Astrocyte of the spinal cord (primary cell): Measurements from ENCODE around the gene ADAR.

Experiments
- DNase-seq: peaks from one replicate; pipeline ENCODE4 v3.0.0; 2011; ENCODE audit warnings: low read depth, low spot score
- H3K4me3 ChIP-seq: 2 replicates; pipeline ENCODE4 v1.5.1; 2011; ENCODE audit warnings: low read depth, mild to moderate bottlenecking, low read length, moderate library complexity
- in situ Hi-C: cut with HindIII; loops from 2 replicates; pipeline ENCODE4 v1.10.0; 2017; ENCODE audit warnings: low sequenced_read_pairs
- TF ChIP-seq, protein P1 (sequence below): IDR thresholded peaks from 2 replicates; pipeline ENCODE4 v1.5.1; 2012; ENCODE audit warnings: low read depth, mild to moderate bottlenecking, low read length, inconsistent platforms

The ADAR gene

DNA sequence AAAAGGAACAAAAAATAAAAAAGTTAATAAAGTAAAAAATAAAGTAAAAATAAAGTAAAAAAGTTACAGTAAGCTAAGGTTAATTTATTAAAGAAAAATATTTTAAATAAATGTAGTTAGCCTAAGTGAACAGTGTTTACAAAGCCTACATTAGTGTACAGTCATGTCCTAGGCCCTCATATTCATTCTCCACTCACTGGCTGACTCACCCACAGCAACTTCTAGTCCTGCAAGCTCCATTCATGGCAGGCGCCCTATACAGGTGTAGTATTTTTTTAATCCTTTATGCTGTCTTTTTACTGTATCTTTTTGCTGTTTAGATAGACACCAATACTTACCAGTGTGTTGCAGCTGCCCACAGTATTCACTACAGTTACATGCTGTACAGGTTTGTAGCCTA is 12.4 kb downstream of the ADAR start:
- TF ChIP-seq, protein P1, sequence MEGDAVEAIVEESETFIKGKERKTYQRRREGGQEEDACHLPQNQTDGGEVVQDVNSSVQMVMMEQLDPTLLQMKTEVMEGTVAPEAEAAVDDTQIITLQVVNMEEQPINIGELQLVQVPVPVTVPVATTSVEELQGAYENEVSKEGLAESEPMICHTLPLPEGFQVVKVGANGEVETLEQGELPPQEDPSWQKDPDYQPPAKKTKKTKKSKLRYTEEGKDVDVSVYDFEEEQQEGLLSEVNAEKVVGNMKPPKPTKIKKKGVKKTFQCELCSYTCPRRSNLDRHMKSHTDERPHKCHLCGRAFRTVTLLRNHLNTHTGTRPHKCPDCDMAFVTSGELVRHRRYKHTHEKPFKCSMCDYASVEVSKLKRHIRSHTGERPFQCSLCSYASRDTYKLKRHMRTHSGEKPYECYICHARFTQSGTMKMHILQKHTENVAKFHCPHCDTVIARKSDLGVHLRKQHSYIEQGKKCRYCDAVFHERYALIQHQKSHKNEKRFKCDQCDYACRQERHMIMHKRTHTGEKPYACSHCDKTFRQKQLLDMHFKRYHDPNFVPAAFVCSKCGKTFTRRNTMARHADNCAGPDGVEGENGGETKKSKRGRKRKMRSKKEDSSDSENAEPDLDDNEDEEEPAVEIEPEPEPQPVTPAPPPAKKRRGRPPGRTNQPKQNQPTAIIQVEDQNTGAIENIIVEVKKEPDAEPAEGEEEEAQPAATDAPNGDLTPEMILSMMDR = no peak
- in situ Hi-C loops = no loop called here
- H3K4me3 ChIP-seq = no peak overlapping the region
- DNase-seq = peak; percentile 39

DNA sequence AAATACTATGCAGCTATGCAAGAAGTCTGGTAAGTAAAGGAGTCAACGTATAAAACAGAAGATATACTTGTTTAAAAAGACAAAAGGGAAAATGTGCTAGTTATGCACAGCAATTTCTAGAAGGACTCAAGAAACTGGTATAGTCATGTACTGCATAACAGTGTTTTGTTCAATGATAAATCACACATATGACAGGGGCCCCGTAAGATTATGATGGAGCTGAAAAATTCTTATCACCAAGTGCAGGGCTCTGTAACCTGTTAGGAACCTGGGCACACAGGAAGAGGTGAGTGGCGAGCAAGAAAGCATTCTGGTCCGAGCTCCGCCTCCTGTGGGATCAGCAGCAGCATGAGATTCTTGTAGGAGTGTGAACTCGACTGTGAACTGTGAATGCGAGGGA is 13.2 kb downstream of the ADAR start:
- TF ChIP-seq, protein P1 = no peak
- DNase-seq = no peak
- no peak overlapping the region for H3K4me3 ChIP-seq
- in situ Hi-C loops = no loop called here

DNA sequence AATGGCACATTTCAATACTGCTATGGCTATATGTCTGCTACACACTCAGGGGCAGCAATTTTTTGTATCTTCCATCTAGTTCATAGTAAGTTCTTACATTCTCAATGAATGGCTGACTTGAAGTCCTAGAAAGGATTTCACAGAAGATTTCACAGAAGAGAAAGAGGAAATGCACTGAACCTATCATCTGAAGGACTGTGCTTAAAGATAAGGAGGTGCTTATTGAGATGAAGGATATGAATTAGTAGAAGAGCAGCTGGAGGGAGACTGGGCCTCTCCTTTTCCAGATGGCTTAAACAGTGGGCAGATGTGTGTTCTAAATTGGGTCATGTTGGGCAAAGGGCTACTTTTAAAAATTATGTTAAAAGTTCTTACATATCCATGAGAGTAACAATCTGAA is 14.6 kb downstream of the ADAR start:
- TF ChIP-seq, protein P1 = no peak
- H3K4me3 ChIP-seq = no peak overlapping the region
- in situ Hi-C loops = no loop called here
- DNase-seq = no peak

DNA sequence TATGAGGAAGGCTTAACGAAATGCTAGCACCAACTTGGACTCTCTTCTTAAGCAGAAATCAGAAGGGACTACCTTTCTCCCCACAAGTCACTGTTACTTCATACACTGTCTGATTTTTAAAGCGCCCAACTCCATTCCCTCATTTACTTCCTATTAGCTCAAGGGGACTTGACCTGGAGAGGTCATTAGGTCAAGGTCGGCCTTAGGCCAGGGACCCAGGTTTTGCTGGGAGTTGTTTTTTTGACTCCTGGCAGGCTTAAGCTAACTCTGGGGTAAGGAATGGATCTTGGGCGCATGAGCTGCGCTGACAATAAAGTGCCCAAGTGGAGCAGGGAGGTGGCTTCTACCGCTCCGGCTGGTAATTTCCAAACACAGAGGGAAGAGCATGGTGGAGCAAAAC is 16.8 kb downstream of the ADAR start:
- in situ Hi-C loops = no loop called here
- no peak overlapping the region for H3K4me3 ChIP-seq
- TF ChIP-seq, protein P1 = no peak
- no peak for DNase-seq

DNA sequence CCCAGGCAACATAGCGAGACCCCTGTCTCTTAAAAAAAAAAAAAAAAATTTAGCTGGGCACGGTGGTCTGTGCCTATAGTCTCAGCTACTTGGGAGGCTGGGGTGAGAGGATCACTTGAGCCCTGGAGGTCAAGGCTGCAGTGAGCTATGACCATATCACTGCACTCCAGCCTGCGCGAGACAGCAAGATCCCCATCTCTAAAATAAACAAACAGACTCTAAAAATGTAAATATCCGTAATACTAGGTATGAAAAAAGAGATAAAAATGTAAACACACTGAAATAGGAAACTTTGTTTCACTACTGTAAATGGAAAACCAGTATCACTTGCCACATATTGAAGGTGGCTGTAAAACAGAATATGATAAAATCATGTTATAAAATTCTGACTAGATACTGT is 17.2 kb downstream of the ADAR start:
- TF ChIP-seq, protein P1 = no peak
- no peak overlapping the region for H3K4me3 ChIP-seq
- DNase-seq = no peak
- in situ Hi-C loops = no loop called here

DNA sequence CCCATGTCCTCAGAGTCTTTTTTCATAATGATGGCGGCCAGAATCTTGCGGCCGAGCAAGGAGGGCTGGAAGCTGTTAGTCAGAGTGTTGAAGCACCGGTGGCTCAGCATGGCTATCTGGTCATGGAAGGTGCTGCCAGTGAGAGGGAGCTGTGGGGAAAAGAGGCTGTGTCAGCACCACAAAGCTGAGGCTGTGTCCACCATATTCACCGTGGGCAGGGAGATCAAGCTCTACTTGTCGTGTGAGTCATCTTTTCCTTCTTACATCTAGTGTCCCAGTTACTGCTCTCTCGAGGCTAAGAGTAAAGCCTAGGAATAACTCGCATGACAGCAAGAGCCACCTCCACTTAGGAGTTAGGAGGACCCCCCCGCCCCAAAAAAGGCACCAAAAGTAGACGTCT is 18.2 kb downstream of the ADAR start:
- H3K4me3 ChIP-seq = no peak overlapping the region
- no peak for DNase-seq
- in situ Hi-C loops = no loop called here
- TF ChIP-seq, protein P1 = no peak

DNA sequence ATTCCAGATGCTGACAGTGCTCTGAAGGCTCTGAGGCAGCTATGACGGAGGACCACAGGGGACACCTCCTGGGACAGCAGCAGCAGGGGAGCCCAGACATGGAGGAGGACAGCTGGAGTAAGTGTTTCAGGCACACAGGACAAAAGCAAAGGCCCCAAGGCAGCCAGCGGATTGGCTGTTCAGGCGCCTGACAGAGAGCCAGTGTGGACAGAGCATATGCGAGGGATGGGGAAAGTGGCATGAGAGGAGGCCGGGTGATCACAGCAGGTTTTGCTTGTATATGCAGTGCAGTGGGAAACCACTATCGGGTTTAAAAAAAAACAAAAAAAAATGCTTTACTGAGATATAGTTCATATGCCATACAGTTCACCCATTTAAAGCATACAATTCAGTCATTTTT is 21.3 kb downstream of the ADAR start:
- no peak for DNase-seq
- TF ChIP-seq, protein P1 = no peak
- H3K4me3 ChIP-seq = no peak overlapping the region
- in situ Hi-C loops = no loop called here
